GM18907 (cell line): ENCODE results near the gene GPR101.
"Not testable (repeated sequence)": the region's sequence is repeated elsewhere in the genome, so short reads cannot be mapped to it uniquely, and the experiment has no call there.

Experiments used
- ATAC-seq: cut with Tn5 transposase; IDR thresholded peaks from one replicate; pipeline ENCODE4 v1.9.1; 2021; ENCODE audit warnings: mild to moderate bottlenecking, moderate library complexity; ENCODE audit not compliant: unreplicated experiment

The GPR101 gene

GRCh38 chrX:137031039-137031438 lies 2.8 kb downstream of the GPR101 start:
- no peak for ATAC-seq

- ATAC-seq, result no peak
These were observed 5.1 kb downstream of the GPR101 start for GRCh38 chrX:137028699-137029098.

GRCh38 chrX:137025930-137026329 lies 7.9 kb downstream of the GPR101 start:
- ATAC-seq, result no peak

GRCh38 chrX:137000236-137000635 lies 33.6 kb downstream of the GPR101 start:
- not testable (repeated sequence) for ATAC-seq

- no peak for ATAC-seq
These were observed 34.8 kb downstream of the GPR101 start for GRCh38 chrX:136999024-136999423.
